ENCODE data around the gene AGPAT4.
"Not testable (repeated sequence)": the region's sequence is repeated elsewhere in the genome, so short reads cannot be mapped to it uniquely, and the experiment has no call there.

Gene AGPAT4

DNA sequence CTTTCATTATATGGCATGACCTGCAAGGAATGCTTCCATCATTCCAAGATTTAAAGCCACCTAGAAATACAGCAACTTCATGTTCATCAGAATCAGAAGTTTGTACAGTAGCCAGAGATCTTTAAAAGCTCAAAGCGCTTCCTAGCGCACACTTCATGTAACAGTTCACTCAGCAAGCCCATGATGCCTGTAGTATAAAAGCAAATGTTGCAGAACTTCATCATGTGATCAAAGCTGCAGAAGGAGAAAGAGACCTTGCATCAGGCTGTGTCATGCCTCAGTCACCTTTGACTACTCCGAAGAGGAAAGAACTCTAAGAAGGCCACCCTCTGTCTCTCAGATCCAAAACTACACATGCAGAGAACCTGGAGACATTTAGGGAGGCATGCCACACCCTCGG is 78.5 kb downstream of the AGPAT4 start:
- DNase-seq = no peak

GRCh38 chr6:161194374-161194773 is 79.5 kb downstream of the AGPAT4 start:
- DNase-seq = no peak

GRCh38 chr6:161192636-161193411 is 81.0 kb downstream of the AGPAT4 start:
- no peak for DNase-seq

DNA sequence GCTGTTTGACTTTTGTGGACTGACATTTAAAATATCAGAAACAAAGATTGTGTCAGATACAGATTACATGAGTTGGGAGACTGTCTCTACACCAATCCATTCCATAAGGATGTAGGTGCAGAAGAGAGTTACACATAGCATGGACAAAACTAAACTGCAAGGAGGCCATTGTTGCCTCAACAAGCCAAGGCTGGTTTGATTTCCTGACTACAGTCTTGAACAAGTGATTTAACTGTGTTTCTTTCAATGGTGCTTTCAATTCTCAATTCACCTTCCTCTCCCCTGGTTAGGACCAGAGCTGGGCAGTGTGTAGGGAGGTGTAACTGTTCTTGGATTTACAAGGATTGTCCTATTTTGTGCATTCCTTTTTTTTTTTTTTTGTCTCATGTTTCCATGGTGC is 82.2 kb downstream of the AGPAT4 start:
- DNase-seq = no peak

DNA sequence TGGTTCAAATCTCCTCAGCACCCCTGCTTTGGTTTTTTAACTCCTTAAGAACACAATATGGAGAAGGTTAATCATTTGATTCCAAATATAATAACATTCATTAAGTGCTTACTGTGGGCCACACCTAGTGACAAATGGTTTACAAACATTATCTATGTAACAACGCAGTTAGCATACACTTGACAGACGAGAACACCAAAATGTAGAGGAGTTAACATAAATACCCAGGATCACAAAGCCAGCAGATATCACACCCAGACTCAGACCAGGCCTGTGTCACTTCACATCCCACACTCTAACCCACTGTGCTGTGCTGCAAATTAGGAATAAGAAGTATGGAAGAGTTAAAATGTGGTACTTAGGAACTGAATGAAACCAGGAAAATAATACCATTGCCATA is 82.9 kb downstream of the AGPAT4 start:
- no peak for DNase-seq

GRCh38 chr6:161189891-161190290 is 84.0 kb downstream of the AGPAT4 start:
- no peak for DNase-seq

DNA sequence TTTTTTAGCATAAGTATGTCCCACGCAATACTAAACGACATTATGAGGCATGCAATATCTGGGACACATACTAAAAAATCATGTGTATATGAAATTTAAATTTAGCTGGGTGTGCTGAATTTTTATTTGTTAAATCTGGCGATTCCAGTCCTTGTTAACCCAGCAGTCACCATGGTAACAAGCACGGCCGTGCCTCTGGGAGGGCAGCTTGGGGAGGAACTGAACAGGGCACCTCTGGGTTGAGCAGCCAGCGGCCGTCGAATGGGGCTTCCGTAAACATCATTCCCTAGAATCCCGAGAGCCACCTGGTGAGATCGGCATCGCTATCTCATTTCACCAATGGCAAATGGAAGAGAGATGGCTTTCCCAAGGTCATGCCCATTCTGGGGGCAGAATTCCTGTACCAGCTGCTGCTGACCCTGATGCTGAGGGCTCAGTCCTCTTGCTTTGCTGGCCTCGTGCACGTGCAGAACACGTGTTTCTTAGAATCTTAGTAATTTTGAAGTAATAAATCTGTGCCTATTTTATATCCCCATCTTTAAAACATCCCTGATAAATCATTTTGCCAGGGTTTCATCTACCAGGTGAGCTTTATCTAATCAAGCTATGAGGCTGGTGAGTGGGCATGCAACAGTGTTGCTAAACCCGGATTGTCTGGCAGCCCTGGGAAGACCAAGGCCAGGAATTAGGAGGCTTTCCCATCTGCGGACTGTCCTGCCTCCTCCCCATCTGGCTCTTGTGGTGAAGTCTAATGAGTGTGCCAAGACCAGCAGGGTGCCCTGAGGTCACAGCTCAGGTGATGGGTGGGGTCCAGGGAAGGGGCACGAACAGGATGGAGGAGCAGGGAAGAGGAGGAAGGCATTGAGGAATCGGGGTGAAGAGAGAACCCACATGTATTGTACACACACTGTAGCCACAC is 85.1 kb downstream of the AGPAT4 start:
- DNase-seq = no peak

- DNase-seq = peak; percentile 71
Observed at GRCh38 chr6:161186173-161186769, 87.6 kb downstream of the AGPAT4 start.

GRCh38 chr6:161181121-161181520 is 92.7 kb downstream of the AGPAT4 start:
- DNase-seq = no peak

- DNase-seq = not testable (repeated sequence)
Observed at GRCh38 chr6:161178155-161178554, 95.7 kb downstream of the AGPAT4 start.

GRCh38 chr6:161176428-161176827 is 97.4 kb downstream of the AGPAT4 start:
- not testable (repeated sequence) for DNase-seq

DNA sequence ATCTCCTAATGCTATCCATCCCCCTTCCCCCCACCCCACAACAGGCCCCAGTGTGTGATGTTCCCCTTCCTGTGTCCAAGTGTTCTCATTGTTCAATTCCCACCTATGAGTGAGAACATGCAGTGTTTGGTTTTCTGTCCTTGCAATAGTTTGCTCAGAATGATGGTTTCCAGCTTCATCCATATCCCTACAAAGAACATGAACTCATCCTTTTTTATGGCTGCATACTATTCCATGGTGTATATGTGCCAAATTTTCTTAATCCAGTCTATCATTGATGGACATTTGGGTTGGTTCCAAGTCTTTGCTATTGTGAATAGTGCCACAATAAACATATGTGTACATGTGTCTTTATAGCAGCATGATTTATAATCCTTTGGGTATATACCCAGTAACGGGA is 101.1 kb downstream of the AGPAT4 start:
- not testable (repeated sequence) for DNase-seq

- DNase-seq = no peak
Observed at GRCh38 chr6:161171207-161171606, 102.7 kb downstream of the AGPAT4 start.

GRCh38 chr6:161169696-161170095 is 104.2 kb downstream of the AGPAT4 start:
- no peak for DNase-seq

DNA sequence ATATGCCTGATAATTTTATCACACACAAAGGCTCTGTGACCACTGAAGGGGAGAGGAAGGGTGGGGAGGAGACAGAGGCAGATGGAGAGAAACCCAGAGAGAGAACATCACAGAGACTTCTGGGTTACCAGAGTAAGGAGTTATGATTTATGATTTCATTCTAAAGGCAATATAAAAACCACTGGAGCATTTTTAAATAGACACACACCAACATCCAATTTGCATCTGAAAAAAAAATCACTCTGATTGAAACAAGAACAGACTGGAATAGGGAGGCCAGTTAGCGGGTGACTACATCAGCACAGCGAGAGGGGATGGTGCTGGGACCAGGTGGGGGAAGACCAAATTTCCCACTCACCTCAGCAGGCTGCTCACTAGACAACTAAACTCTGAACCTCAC is 104.8 kb downstream of the AGPAT4 start:
- DNase-seq = no peak

- DNase-seq = peak; percentile 93
Observed at GRCh38 chr6:161168281-161168891, 105.5 kb downstream of the AGPAT4 start.

GRCh38 chr6:161166677-161167076 is 107.2 kb downstream of the AGPAT4 start:
- no peak for DNase-seq

- no peak for DNase-seq
Observed at GRCh38 chr6:161166176-161166575, 107.7 kb downstream of the AGPAT4 start.

DNA sequence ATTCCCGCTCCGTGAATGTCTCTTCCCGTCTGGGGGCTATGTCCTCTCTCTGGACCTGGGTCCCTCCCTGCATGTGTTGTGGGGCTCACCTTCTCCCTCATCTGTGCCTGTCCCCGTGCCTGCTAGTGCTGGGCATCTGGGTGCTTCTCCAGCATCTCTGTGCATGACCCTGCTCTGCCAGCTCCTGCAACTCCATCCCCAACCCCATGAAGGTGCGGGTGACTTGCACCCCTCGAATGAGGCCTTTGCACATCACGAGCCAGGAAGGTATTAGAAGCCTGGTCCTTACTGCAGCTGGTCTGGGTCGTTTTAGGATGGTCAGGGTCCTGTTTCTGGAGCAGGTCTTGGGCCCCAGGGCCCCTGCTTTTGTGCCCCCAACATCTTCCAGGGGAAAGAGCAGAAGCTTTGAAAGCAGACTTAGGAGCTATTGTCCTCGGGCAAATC is 109.7 kb downstream of the AGPAT4 start:
- no peak for DNase-seq

GRCh38 chr6:161163466-161164181 is 110.2 kb downstream of the AGPAT4 start:
- no peak for DNase-seq

DNA sequence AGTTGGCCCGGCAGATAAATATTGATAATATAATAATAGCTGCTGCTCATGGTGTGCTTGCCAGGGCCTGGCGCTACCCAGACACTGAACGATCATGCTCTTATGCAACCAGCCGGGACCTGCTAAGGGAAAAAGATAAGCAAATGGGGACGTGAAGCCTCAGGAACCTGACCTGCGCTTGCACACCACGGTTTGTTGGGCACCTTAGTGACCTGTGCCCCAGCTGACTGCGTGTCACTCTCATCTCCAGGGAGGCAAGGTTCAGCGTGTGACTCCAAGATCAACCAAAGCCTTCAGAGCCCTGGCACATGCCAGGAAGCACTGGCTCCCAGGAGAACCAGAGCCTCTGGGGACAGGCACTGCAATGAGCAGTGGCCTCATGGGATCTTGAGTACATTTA is 111.1 kb downstream of the AGPAT4 start:
- no peak for DNase-seq

- DNase-seq = peak; percentile 22
Observed at GRCh38 chr6:161161889-161162624, 111.8 kb downstream of the AGPAT4 start.

All from NCI-H226 (cell line).